ENCODE results near the gene MKNK1.

DNA sequence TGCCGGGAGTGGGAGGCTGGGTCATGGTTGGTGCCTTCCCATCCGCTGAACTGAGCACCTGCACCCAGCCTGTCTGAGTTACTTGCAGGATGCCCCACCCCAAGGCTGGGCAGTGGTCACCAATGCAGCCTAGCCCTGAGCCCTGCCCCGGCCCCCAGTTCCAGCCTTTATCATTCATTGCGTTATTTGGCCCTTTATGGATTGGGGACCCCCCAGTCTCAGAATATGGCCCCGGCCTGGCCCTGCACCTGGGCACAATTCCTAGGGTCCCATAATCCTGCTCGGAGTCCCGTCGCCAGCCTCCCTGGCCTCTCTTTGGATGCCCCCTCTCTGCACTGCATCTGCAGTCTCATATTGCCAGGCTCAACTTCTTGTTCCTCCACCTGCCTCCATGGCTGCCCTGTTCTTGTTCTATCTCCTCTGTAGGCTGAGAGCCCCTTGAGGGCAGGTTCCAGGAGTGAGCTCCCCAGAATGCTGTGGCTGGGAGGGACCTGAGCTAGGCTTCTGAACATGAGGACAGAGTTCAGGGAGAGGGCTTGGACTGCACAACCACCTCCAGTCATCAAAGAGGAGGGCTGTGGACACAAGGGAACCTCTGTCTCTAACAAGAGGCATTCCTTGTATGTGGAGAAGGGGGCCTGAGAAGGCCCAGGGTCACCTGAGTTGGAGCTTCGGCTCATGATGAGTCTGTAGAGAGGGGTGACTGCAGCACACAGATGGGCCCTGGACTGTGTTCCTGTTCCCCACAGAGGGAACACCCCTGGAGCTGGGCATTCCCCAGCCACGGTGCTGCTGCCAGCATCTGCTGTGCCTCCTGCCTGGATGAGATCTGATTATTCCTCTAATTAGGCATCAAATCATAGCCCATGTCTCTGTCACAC lies 51.5 kb downstream of the MKNK1 start:
- no peak for TF ChIP-seq GATA2 (IDR thresholded peaks at IDR 0.05; ENCODE audit: low read depth, low read length)
- no peak for TF ChIP-seq GATA3 (IDR thresholded peaks at IDR 0.05; ENCODE audit: low read depth, low read length)
